GM15510 (cell line): ENCODE data around the gene ZNF440.
A peak's percentile ranks its signal among the peaks of the same experiment; 100 is the strongest.

Experiments used
- POLR2A ChIP-seq: IDR thresholded peaks from 3 replicates; pipeline ENCODE4 v1.6.1; 2011; ENCODE audit warnings: borderline replicate concordance; ENCODE audit not compliant: insufficient read length; ENCODE audit errors: extremely low read depth

Gene ZNF440

DNA sequence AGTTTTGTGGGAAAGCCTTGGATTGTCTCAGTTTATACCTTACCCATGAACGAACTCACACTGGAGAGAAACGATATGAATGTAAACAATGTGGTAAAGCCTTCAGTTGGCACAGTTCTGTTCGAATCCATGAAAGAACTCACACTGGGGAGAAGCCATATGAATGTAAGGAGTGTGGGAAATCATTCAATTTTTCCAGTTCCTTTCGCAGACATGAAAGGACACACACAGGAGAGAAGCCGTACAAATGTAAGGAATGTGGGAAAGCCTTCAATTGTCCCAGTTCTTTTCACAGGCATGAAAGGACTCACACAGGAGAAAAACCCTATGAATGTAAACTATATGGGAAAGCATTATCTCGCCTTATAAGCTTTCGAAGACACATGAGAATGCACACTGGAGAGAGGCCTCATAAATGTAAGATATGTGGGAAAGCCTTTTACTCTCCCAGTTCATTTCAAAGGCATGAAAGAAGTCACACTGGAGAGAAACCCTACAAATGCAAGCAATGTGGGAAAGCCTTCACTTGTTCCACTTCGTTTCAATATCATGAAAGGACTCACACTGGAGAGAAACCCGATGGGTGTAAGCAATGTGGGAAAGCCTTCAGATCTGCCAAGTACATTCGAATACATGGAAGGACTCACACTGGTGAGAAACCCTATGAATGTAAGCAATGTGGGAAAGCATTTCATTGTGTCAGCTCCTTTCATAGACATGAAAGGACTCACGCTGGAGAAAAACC is 7.5 kb upstream of the ZNF440 start:
- no peak for TF ChIP-seq POLR2A

DNA sequence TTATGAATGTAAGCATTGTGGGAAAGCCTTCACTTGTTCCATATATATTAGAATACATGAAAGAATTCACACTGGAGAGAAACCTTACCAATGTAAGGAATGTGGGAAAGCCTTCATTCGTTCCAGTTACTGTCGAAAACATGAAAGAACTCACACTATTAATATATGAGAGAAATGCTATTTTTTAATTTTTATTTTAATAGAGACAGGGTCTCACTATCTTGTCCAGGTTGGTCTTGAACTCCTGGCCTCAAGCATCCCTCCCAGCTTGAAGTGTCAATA is 7.0 kb upstream of the ZNF440 start:
- no peak for TF ChIP-seq POLR2A

DNA sequence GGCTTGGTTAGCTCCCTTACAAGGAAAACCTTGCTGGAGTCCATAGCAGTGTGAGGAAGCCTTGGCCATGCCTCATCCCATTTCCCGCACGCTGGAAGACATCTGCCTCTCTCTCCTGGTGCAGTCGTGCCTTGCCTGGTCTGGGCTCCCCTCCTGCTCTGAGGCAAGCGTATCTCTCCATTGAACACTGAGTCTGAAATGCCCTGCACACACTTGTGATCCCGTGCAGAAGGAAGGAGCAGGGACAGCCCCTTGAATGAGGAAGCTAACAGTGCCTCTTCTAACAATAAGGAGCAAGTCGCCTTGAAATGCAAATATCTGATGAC is 407 bp upstream of the ZNF440 start:
- TF ChIP-seq POLR2A: no peak

DNA sequence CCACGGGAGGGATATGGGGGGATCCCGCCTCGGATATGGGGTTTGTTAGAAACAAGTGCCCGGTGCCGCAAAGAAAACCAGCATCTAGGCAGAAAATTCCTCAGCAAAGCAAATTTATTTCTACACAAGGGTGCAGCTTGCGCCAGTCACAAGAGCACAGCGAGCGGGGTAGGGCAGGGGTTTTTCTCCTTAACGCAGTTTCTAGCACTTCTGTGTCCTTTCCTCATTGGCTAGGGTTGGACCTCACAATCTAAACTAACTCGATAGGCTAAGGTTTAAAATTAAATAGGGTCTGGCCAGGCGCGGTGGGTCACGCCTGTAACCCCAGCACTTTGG is 595 bp downstream of the ZNF440 start:
- no peak for TF ChIP-seq POLR2A

DNA sequence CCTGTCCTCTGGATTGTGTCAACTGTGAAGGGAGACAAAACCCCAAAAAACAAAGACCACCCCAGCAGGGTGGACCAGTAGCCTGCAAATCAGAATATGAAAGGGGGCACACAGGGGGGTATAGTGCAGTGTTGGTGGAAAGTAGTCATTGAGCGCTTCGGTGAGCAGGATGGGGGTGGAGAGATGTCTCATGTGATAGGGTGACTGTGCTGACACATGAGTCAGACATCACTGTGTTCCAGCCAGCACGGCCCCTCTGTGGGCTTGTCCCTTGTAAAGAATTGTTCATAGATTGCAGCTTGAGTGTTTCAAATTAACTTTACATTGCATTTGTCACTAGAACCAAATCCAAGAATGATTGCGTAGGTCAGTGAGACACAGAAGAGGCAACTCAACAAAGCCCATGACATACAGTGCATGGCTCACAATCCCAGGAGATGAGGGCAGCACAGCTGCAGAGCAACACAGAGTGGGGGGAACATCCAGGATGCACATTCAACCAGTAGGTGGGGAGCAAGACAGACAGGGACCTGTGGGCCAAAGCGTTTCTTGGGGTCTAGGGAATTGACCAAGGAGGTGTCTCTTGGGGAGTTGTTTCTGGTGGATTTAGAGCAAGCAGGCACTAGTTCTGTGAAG is 7.5 kb downstream of the ZNF440 start:
- no peak for TF ChIP-seq POLR2A

DNA sequence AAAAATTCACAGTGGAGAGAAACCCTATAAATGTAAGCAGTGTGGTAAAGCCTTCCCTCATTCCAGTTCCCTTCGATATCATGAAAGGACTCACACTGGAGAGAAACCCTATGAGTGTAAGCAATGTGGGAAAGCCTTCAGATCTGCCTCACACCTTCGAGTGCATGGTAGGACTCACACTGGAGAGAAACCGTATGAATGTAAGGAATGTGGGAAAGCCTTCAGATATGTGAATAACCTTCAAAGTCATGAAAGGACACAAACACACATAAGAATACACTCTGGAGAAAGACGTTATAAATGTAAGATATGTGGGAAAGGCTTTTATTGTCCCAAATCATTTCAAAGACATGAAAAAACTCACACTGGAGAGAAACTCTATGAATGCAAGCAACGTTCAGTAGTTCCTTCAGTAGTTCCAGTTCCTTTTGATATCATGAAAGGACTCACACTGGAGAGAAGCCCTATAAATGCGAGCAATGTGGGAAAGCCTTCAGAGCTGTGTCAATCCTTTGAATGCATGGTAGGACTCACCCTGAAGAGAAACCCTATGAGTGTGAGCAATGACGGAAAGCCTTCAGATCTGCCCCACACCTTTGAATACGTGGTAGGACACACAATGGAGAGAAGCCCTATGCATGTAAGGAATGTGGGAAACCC is 18.3 kb downstream of the ZNF440 start:
- TF ChIP-seq POLR2A: no peak

DNA sequence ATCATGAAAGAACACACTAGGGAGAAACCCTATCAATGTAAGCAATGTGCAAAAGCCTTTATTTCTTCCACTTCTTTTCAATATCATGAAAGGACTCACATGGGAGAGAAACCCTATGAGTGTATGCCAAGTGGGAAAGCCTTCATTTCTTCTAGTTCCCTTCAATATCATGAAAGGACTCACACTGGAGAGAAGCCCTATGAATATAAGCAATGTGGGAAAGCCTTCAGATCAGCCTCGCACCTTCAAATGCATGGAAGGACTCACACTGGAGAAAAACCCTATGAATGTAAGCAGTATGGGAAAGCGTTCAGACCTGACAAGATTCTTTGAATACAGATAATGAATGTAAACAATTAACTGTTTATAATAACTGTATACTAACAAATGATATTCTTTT is 19.5 kb downstream of the ZNF440 start:
- TF ChIP-seq POLR2A: no peak

DNA sequence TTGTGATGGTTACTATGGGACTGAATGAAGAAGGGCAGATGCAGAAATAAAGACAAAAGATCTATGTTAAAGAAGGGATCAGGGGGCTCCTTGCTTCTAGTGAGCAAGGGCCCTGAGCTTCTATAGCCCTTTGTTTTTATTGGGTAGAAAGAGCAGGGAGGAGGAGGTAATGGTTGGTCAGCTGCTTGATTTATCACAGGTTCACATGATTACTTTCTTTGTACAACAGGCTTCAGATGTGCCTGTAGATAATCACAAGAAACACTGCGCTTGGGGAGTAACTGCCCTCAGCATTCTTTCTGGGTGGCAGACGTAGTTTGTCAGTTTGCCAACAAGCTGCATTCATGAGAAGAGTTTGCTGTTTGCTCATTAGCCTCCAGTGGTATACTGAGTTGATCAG is 29.6 kb downstream of the ZNF440 start:
- TF ChIP-seq POLR2A: no peak

DNA sequence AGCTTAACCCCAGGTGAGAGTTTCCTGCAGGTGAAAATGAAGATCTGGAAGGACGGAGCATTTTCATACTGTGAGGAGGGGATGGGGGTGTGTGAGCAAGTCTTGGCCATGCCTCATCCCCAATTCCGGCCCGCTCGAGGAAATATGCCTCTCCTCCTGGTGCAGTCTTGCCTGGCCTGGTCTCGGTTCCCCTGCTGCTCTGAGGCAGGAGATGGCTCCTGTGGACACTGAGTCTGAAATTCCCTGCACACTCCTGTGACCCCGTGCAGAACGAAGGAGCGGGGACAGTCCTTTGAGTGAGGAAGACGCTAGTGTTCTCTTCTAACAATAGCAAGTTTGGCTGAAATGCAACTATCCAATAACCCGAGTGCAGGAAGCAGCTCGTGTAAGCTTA is 34.1 kb downstream of the ZNF440 start:
- no peak for TF ChIP-seq POLR2A

DNA sequence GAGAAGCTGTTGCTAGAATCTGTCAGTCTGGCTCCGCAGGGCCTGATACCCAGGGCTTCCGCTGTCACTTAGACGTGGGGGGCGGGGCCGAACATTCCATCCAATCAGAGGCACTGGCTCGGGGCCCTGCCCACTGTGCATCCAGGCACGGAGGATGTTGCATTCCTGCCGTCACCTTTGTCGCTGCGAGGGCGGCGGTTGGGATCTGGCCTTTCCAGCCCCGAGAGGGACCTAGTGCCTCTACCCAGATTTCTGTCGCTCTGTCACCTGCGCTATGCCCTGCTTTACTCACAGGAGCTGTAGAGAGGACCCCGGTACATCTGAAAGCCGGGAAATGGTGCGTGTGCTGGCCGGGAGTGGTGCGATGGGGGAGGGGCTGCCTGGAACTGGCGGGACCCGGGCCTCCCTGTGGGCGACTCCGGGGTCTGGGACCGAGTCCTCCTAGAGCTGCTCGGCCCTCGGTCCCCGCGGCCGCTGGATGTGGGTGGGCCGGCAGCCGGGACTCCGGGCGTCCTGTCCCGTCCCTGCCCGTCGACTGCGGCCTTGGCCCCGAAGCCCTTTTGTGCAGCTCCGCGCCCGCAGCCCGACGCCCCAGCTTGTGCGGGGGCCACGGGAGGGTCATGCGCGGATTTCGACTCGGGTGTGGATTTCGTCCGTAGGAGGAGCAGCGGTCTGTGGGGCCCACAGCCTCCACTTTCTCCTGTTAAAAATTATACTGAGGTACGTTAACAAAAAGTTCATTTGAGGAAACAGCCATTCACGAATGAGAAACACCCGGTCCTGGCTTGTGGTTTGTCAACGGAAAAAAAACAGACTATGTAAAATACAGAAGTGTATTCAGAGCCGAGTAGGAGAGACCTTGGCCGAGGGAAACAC is 34.8 kb downstream of the ZNF440 start, which contains the start of gene ZNF439:
ZNF439 (plus strand) TSS at position 133 of the 876 bp plus-strand sequence; CDS start at position 275, 142 bp downstream.
- TF ChIP-seq POLR2A: peak; percentile 47

DNA sequence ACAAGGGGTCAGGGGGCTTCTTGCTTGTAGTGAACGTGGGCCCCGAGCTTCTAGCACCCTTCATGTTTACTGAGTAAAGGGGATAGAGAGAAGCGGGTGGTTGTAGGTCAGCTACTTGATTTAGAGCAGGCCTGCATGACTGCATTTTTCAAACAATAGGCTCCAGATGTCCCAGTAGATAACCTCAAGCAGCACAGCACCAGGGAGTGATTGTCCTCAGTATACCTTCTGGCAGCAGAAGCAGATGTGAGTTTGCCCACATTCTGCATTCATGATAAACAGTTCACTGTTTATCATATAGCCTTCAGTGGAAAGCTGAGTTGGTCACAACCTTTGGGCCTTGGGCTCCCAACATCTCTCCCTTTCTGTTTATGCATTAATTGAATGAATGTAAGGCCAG is 39.3 kb downstream of the ZNF440 start:
- no peak for TF ChIP-seq POLR2A

DNA sequence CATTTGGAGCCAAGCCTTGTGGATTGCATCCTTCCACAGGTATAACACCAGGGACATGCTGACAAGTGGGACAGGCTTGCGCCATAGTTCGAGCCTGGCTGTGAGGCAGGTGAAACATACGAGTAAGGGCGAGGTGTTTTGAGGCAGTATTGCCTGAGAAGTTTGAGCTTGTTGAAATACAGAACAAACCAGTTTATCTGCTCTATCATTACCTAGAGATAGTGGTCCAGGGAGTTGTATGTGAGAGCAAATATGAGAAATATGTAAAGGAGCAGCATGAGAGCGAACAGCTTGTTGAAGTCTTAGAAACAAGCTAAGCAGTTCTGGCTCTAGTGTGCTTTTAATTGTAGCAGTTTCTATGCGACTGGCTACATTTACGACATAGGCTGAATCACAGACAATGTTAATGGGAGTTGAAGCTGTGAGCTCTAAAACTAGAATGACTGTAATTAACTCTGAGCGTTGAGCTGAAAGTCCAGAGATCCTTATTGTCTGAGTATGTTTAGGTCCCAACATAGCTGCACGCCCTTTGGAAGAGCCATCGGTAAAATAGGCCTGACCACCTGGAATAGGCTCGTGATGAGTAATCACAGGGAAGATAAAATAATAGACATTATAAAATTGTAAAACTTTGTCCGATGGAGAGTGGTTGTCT is 42.6 kb downstream of the ZNF440 start:
- TF ChIP-seq POLR2A: no peak

DNA sequence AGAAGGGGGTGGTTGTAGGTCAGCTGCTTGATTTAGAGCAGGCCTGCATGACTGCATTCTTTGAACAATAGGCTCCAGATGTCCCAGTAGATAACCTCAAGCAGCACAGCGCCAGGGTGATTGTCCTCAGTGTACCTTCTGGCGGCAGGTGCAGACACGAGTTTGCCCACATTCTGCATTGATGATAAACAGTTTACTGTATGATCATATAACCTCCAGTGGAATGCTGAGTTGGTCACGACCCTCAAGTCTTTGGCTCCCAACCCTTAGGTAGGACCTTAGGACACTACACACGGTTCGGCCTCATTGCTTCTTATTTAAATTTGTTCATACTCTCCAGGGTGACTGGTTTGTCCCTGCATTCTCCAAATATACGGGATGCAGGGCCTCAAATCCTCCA is 46.6 kb downstream of the ZNF440 start:
- no peak for TF ChIP-seq POLR2A

DNA sequence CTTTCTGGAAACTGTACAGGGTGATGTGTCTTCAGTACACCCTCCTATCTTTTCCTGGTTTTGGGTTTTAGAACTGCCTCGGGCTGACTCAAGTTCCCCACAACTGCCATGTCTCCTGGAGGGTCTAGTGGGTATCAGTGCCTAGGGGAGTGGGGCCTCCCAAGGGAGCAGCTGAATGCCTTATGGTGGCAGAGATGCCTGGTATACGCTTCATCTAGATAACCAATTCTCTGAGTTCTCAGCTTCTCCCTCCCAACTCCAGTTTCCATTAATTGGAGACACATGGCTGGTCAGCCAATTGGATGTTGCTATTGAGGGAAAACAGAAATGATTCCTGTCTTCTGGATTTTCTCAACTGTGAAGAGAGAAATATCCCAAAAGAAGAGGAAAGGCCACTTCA is 47.2 kb downstream of the ZNF440 start:
- TF ChIP-seq POLR2A: no peak

DNA sequence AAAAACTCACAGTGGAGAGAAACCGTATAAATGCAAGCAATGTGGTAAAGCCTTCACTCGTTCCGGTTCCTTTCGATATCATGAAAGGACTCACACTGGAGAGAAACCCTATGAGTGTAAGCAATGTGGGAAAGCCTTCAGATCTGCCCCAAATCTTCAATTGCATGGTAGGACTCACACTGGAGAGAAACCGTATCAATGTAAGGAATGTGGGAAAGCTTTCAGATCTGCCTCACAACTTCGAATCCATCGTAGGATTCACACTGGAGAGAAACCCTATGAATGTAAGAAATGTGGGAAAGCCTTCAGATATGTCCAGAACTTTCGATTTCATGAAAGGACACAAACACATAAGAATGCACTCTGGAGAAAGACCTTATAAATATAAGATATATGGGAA is 54.1 kb downstream of the ZNF440 start:
- TF ChIP-seq POLR2A: no peak
